GM12878 (cell line): ENCODE measurements around the gene MTM1. TPM values are rescaled to one million over a fixed set of nuclear protein-coding genes. Genes with fewer than 3 reads are reported as not detected.

Experiments used
- ATAC-seq: fragments of 200-7000 bp; cut with Tn5 transposase; 3 replicates; pipeline ENCODE4 v1.9.1; 2020; ENCODE audit warnings: mild to moderate bottlenecking, moderate library complexity
- BruUV-seq: library from RNA; stranded (reverse); fragments of 400-500 nt; replicated peaks from 2 replicates; lab custom pipeline; 2021; lab: Mats Ljungman, UMichigan
- CTCF ChIA-PET: fragments of 300-600 bp; sonication (Branson Sonifier 250); formaldehyde crosslinking; extraction: SDS; loops from one replicate; lab custom pipeline; 2021; ENCODE audit warnings: inconsistent platforms; lab: Yijun Ruan, JAX
- POLR2A ChIA-PET: fragments of 350-600 bp; formaldehyde crosslinking; extraction: SDS; loops from one replicate; lab custom pipeline; 2021; ENCODE audit warnings: inconsistent platforms; lab: Charles Lee
- RAD21 ChIA-PET: fragments of 300-600 bp; sonication (Branson Sonifier 250); formaldehyde crosslinking; loops from one replicate; lab custom pipeline; 2023; ENCODE audit warnings: antibody characterized with exemption; ENCODE audit not compliant: unreplicated experiment; lab: Charles Lee
- SMC1A ChIA-PET: fragments of 300-600 bp; sonication (Branson Sonifier 250); formaldehyde crosslinking; loops from one replicate; lab custom pipeline; 2023; ENCODE audit not compliant: unreplicated experiment, uncharacterized antibody; lab: Charles Lee
- DNase-seq: peaks from one replicate; pipeline ENCODE4 v3.0.0-alpha.2; 2011; ENCODE audit warnings: low read depth, low spot score
- FAIRE-seq: peaks from 3 replicates; lab custom pipeline; 2011; peaks lifted over from hg19 to GRCh38; lab: Jason Lieb, UNC
- H2AFZ ChIP-seq: 2 replicates; pipeline ENCODE4 v1.6.0; 2011; ENCODE audit warnings: low read depth, low read length, control low read depth; ENCODE audit not compliant: control insufficient read depth
- H3K27ac ChIP-seq: 2 replicates; pipeline ENCODE4 v1.5.1; 2011; ENCODE audit warnings: control low read depth; ENCODE audit not compliant: control insufficient read depth, insufficient read depth
- H3K27me3 ChIP-seq, 2 experiments: replicated peaks in 1 of 2; 2 replicates each; pipeline versions ENCODE4 v1.6.0 to v1.6.1; 2011; ENCODE audit warnings: low read length in 1 of 2; ENCODE audit not compliant: control insufficient read depth in 2 of 2, insufficient read depth in 2 of 2
- H3K36me3 ChIP-seq, 2 experiments: 2 replicates each; pipeline ENCODE4 v1.5.1; 2011; ENCODE audit warnings: low read length in 1 of 2; ENCODE audit not compliant: control insufficient read depth in 2 of 2, insufficient read depth in 2 of 2
- H3K4me1 ChIP-seq: 2 replicates; pipeline ENCODE4 v1.6.1; 2011; ENCODE audit warnings: mild to moderate bottlenecking, low read length, moderate library complexity, mixed read lengths; ENCODE audit not compliant: control insufficient read depth, insufficient read depth
- H3K4me2 ChIP-seq: 2 replicates; pipeline ENCODE4 v1.6.0; 2011; ENCODE audit warnings: control low read depth; ENCODE audit not compliant: control insufficient read depth, insufficient read depth
- H3K4me3 ChIP-seq: fragments of 200-600 bp; sonication (generic); 2 replicates; pipeline ENCODE4 v1.5.1; 2016
- H3K79me2 ChIP-seq: 2 replicates; pipeline ENCODE4 v1.6.0; 2011; ENCODE audit warnings: low read length; ENCODE audit not compliant: control insufficient read depth, insufficient read depth
- H3K9ac ChIP-seq: 2 replicates; pipeline ENCODE4 v1.8.0; 2011; ENCODE audit warnings: low read length, control low read depth, mixed read lengths; ENCODE audit not compliant: control insufficient read depth, insufficient read depth
- H3K9me3 ChIP-seq: replicated peaks from 3 replicates; pipeline ENCODE4 v1.5.1; 2011; ENCODE audit warnings: mild to moderate bottlenecking, low read length; ENCODE audit not compliant: control insufficient read depth, insufficient read depth
- H4K20me1 ChIP-seq: 2 replicates; pipeline ENCODE4 v1.6.0; 2011; ENCODE audit not compliant: control insufficient read depth, insufficient read depth
- ELK1 ChIP-seq: IDR thresholded peaks from 2 replicates; pipeline ENCODE4 v1.6.1; 2012; ENCODE audit warnings: low read depth, low read length, improper control_type of control experiment
- FOXM1 ChIP-seq: IDR thresholded peaks from 2 replicates; pipeline ENCODE4 v1.6.1; 2012; ENCODE audit warnings: low read depth, mild to moderate bottlenecking, inconsistent platforms, low read length, moderate library complexity
- HDGF ChIP-seq: fragments of 450-650 bp; IDR thresholded peaks from 2 replicates; pipeline ENCODE4 v1.6.1; 2016; ENCODE audit warnings: antibody characterized with exemption
- KAT2A ChIP-seq: conservative IDR thresholded peaks from 2 replicates; pipeline ENCODE4 v1.6.1; 2011; ENCODE audit warnings: low read depth, low read length; ENCODE audit not compliant: control insufficient read depth
- NFYB ChIP-seq: IDR thresholded peaks from 2 replicates; pipeline ENCODE4 v1.6.1; 2011; ENCODE audit warnings: low read depth, mild to moderate bottlenecking, low read length, improper control_type of control experiment, moderate library complexity; ENCODE audit not compliant: insufficient read depth
- NR2C2 ChIP-seq: IDR thresholded peaks from 2 replicates; pipeline ENCODE4 v1.6.1; 2011; ENCODE audit warnings: borderline replicate concordance, low read depth; ENCODE audit not compliant: control insufficient read depth, insufficient read length
- NRF1 ChIP-seq: conservative IDR thresholded peaks from 2 replicates; pipeline ENCODE4 v1.6.1; 2011; ENCODE audit warnings: mild to moderate bottlenecking, low read depth, low read length, improper control_type of control experiment
- SMAD5 ChIP-seq: IDR thresholded peaks from 2 replicates; pipeline ENCODE4 v1.6.1; 2016; ENCODE audit warnings: antibody characterized with exemption, low read depth
- SP1 ChIP-seq: IDR thresholded peaks from one replicate; pipeline ENCODE4 v1.6.1; 2011; ENCODE audit warnings: low read depth, low read length
- WGBS: methylation state at CpG from one replicate; pipeline ENCODE4 v1.1.6; 2016; ENCODE audit warnings: low lambda C conversion rate; ENCODE audit not compliant: insufficient replicate concordance, insufficient coverage; ENCODE audit errors: missing lambda C conversion rate; 5-methylcytosine and 5-hydroxymethylcytosine counted together
- in situ Hi-C: fragments of 300-500 bp; cut with MboI; formaldehyde crosslinking; loops from 9 replicates; pipeline ENCODE4 v1.14.3; 2018; ENCODE audit warnings: mixed read lengths
- intact Hi-C: fragments of 100-400 bp; cut with micrococcal nuclease; formaldehyde crosslinking; loops from one replicate; pipeline ENCODE4 v1.14.2; 2022; ENCODE audit not compliant: unreplicated experiment
- polyA plus RNA-seq, 11 experiments: library from polyadenylated mRNA; depleted of rRNA in 4 of 11; unstranded in 6 of 11; stranded (reverse) in 5 of 11; fragments of >200 nt; fragmentation: Nextera tagmentation in 4 of 11; fragmentation: Illumina TruSeq in 1 of 11; extraction: Ambion mirVana in 4 of 11; extraction: Trizol in 1 of 11; gene quantifications; 1 replicate in 1 of 11; 2 replicates in 10 of 11; pipeline versions ENCODE4 v1.2.1 to v1.2.3, GENCODE V29; 2011 to 2016; ENCODE audit warnings: inconsistent platforms in 2 of 11, missing spikeins in 2 of 11, low read depth in 1 of 11
- total RNA-seq, 4 experiments: library from RNA; depleted of rRNA in 3 of 4; stranded (reverse); fragments of >200 nt in 3 of 4; fragmentation: Illumina TruSeq in 1 of 4; extraction: Trizol in 1 of 4; gene quantifications; 2 replicates each; pipeline versions ENCODE4 v1.2.1 to v1.2.3, GENCODE V29; 2013 to 2021
- TF ChIP-seq, protein P1 (sequence below), 3 experiments: IDR thresholded peaks in 2 of 3; conservative IDR thresholded peaks in 1 of 3; 2 replicates each; pipeline ENCODE4 v1.5.1; 2011; ENCODE audit warnings: low read depth in 3 of 3, low read length in 3 of 3, mild to moderate bottlenecking in 3 of 3, control low read depth in 2 of 3, moderate library complexity in 2 of 3, inconsistent platforms in 1 of 3, mixed read lengths in 1 of 3; ENCODE audit not compliant: control insufficient read depth in 2 of 3, insufficient read depth in 1 of 3; ENCODE audit errors: extremely low read depth in 1 of 3

Gene MTM1
- total and polyA plus RNA-seq, 10 of the 15 experiments (the other 5 are each of a cell fraction or from before 2014, with no cell fraction given): 3.9 to 13.3 (median 8.4) TPM

- ChIA-PET CTCF (interaction anchor here (0.6 to 2.1 kb wide), 3 partner anchors 40 to 464 kb away, joined by 3 to 4 read pairs (median 3); no protein-coding TSS in a partner anchor), RAD21 (interaction anchor here (1.2 kb wide), 1 partner anchor 24 kb away, joined by 3 read pairs; no protein-coding TSS in a partner anchor), POLR2A (no interaction called here), SMC1A (no interaction called here)
- no TSS peak for BruUV-seq
- H3K36me3 ChIP-seq: no peaks in the 10 kb centered on the region
- no peaks in the 10 kb centered on the region for H3K4me1 ChIP-seq
- no peaks in the 10 kb centered on the region for H3K27me3 ChIP-seq
- H4K20me1 ChIP-seq: no peaks in the 10 kb centered on the region
- H3K9me3 ChIP-seq: no peaks in the 10 kb centered on the region
- H3K4me3 ChIP-seq: no peak overlapping the region
- H3K79me2 ChIP-seq: no peaks in the 10 kb centered on the region
- FAIRE-seq (no peak), DNase-seq (no peak)
- no peak overlapping the region for H2AFZ ChIP-seq
- WGBS: 52% methylated on average over 2 of the region's 2 CpGs
- H3K9ac ChIP-seq: no peak overlapping the region
- H3K4me2 ChIP-seq: no peak overlapping the region
- in situ Hi-C loops: loop anchor here (25.0 kb wide), 1 partner anchor 1164 kb away; the partner anchor contains the start of gene IDS
- no peak overlapping the region for H3K27ac ChIP-seq
- intact Hi-C loops: no loop called here
- TF ChIP-seq SP1 (no peak), SMAD5 (no peak), FOXM1 (no peak), NR2C2 (no peak), KAT2A (no peak), NFYB (no peak), NRF1 (no peak), ELK1 (no peak), HDGF (no peak)
- TF ChIP-seq, protein P1, sequence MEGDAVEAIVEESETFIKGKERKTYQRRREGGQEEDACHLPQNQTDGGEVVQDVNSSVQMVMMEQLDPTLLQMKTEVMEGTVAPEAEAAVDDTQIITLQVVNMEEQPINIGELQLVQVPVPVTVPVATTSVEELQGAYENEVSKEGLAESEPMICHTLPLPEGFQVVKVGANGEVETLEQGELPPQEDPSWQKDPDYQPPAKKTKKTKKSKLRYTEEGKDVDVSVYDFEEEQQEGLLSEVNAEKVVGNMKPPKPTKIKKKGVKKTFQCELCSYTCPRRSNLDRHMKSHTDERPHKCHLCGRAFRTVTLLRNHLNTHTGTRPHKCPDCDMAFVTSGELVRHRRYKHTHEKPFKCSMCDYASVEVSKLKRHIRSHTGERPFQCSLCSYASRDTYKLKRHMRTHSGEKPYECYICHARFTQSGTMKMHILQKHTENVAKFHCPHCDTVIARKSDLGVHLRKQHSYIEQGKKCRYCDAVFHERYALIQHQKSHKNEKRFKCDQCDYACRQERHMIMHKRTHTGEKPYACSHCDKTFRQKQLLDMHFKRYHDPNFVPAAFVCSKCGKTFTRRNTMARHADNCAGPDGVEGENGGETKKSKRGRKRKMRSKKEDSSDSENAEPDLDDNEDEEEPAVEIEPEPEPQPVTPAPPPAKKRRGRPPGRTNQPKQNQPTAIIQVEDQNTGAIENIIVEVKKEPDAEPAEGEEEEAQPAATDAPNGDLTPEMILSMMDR (IDR thresholded peaks at IDR 0.05 in 2 of 3, conservative IDR thresholded peaks at IDR 0.05 in 1 of 3; ENCODE audit: control insufficient read depth in 2 of 3, extremely low read depth in 1 of 3, insufficient read depth in 1 of 3, low read depth in 3 of 3, low read length in 3 of 3): no peak
- TF ChIP-seq, all 136 proteins: peak for 0
- no peak for ATAC-seq
Observed at GRCh38 chrX:150676221-150676620, 107.8 kb downstream of the MTM1 start.
